ENCODE data around the gene MXRA7. TPM values are rescaled to one million over a fixed set of nuclear protein-coding genes. Genes with fewer than 3 reads are reported as not detected.
A peak's percentile ranks its signal among the peaks of the same experiment; 100 is the strongest.

Gene MXRA7
- total RNA-seq, 2 donors from 2014 or later = 241 to 341 TPM

DNA sequence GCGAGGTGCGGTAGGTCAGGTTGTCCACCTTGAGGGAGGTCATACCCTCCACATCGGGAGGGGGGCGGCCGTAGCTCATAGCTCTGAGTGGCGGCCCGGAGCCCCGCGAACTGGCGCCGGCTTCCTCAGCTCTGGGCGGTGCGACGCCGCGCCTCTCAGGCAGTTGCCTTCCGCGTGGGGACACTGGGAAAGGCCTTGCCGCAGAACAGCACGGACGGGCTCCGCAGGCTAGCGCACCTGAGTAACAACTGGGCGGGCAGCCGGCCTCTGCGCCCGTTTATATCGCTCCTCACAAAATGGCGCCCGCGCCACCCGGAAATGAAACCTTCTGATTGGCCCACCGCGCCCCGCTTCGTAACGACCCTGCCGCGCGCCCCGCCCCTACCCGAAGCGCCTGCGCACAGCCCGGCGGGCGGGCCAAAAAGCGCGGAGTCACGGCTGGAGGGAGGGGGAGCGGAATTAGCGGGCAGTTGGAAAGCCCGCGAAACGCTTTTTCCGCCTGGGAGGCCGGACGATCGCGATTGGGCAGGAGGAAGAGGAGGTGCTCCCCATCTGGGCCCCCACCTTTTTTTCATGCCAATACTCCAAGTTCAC lies 26.4 kb upstream of the MXRA7 start, which contains the start of gene SRSF2:
TSS of gene SRSF2 (minus strand) at position 250 of the 594 bp plus-strand sequence. CDS start at position 79, 171 bp downstream.
- H3K9me3 ChIP-seq = no peaks in the 10 kb centered on the region
- H3K27ac ChIP-seq = peak within 1 kb of the TSS; percentile 98 to 99
- DNase-seq (ENCODE audit: low spot score) (peak; percentile 91), ATAC-seq (ENCODE audit: insufficient number of reproducible peaks, low FRiP score, low read depth) (peak; percentile 85)
- H3K4me1 ChIP-seq (ENCODE audit: control insufficient read depth in 1 of 2, low read depth in 2 of 2) = peaks cover 47 to 72% of the 10 kb centered on the region in 2 donors
- peaks cover 16% of the 10 kb centered on the region for H3K36me3 ChIP-seq
- H3K27me3 ChIP-seq (replicated peaks; ENCODE audit: insufficient read depth) = no peaks in the 10 kb centered on the region
- no peak for TF ChIP-seq CTCF (IDR thresholded peaks at IDR 0.05)
- peak within 1 kb of the TSS; percentile 89 for H3K4me3 ChIP-seq

- TF ChIP-seq CTCF (IDR thresholded peaks at IDR 0.05) = peak; percentile 25
- H3K27ac ChIP-seq = peak overlapping the region; percentile 98 to 99
These were observed 25.8 kb upstream of the MXRA7 start for GRCh38 chr17:76736349-76737081.

GRCh38 chr17:76735586-76736348 lies 25.0 kb upstream of the MXRA7 start:
- peaks cover 20% of the 10 kb centered on the region for H3K36me3 ChIP-seq
- TF ChIP-seq CTCF (IDR thresholded peaks at IDR 0.05) = no peak
- H3K27ac ChIP-seq = peak overlapping the region; percentile 98 to 99
- H3K4me1 ChIP-seq (ENCODE audit: control insufficient read depth in 1 of 2, low read depth in 2 of 2) = peaks cover 46 to 75% of the 10 kb centered on the region in 2 donors
- ATAC-seq (ENCODE audit: insufficient number of reproducible peaks, low FRiP score, low read depth) (no peak), DNase-seq (ENCODE audit: low spot score) (no peak)
- no peaks in the 10 kb centered on the region for H3K27me3 ChIP-seq (replicated peaks; ENCODE audit: insufficient read depth)
- H3K9me3 ChIP-seq = no peaks in the 10 kb centered on the region
- peak overlapping the region; percentile 89 for H3K4me3 ChIP-seq

More at GRCh38 chr17:76736349-76737081, 25.8 kb upstream of the MXRA7 start:
- Histone ChIP-seq H3K27me3 (replicated peaks; ENCODE audit: insufficient read depth) (no peaks in the 10 kb centered on the region), H3K9me3 (no peaks in the 10 kb centered on the region), H3K4me1 (ENCODE audit: control insufficient read depth in 1 of 2, low read depth in 2 of 2) (peaks cover 47 to 77% of the 10 kb centered on the region in 2 donors), H3K4me3 (peak overlapping the region; percentile 89), H3K36me3 (peaks cover 20% of the 10 kb centered on the region)
- peak; percentile 9 for ATAC-seq (ENCODE audit: insufficient number of reproducible peaks, low FRiP score, low read depth)
- no peak for DNase-seq (ENCODE audit: low spot score)

DNA sequence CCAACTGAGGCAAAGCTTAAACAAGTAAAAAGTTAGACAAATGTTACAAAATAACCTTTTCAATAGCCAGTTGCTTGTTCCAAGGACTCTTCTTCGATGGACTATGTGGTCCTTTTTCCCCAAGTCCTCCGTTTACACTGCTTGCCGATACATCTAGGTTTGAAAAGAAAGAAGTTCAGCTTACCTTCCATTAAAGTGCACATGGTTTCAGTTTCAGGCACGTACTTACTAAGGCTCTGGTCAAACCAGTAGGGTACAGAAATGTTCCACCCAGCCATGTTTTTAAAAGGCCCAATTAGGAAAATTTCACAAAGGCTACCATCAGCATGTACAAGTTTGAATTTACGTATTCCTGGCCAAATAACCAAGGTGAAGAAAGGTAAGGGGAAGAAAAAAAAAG lies 24.2 kb upstream of the MXRA7 start:
- peak overlapping the region; percentile 89 for H3K4me3 ChIP-seq
- peak overlapping the region; percentile 15 to 98 for H3K27ac ChIP-seq
- H3K27me3 ChIP-seq (replicated peaks; ENCODE audit: insufficient read depth) = no peaks in the 10 kb centered on the region
- peaks cover 39 to 71% of the 10 kb centered on the region in 2 donors for H3K4me1 ChIP-seq (ENCODE audit: control insufficient read depth in 1 of 2, low read depth in 2 of 2)
- ATAC-seq (ENCODE audit: insufficient number of reproducible peaks, low FRiP score, low read depth) (no peak), DNase-seq (ENCODE audit: low spot score) (no peak)
- H3K36me3 ChIP-seq = peaks cover 20% of the 10 kb centered on the region
- no peaks in the 10 kb centered on the region for H3K9me3 ChIP-seq
- TF ChIP-seq CTCF (IDR thresholded peaks at IDR 0.05) = no peak

All from thoracic aorta (tissue), 2 donors.